Sigmoid colon (tissue), 7 donors: ENCODE results near the gene CFAP61. TPM values are rescaled to one million over a fixed set of nuclear protein-coding genes. Genes with fewer than 3 reads are reported as not detected.

ENCODE experiments used
- DNase-seq: peaks from one replicate; pipeline ENCODE4 v3.0.0-alpha.2; 2019
- H3K27ac ChIP-seq, 4 donors: fragments of 200-600 bp; sonication (generic); one replicate each; pipeline ENCODE4 v1.5.1; 2016 to 2019; ENCODE audit warnings: mild to moderate bottlenecking in 1 of 4
- H3K27me3 ChIP-seq, 3 donors: fragments of 200-600 bp; sonication (generic); one replicate each; pipeline ENCODE4 v1.5.1; 2019; ENCODE audit warnings: mild to moderate bottlenecking in 1 of 3
- H3K36me3 ChIP-seq, 4 donors: fragments of 200-600 bp; sonication (generic); one replicate each; pipeline ENCODE4 v1.5.1; 2016 to 2019
- H3K4me1 ChIP-seq, 4 donors: fragments of 200-600 bp; sonication (generic); one replicate each; pipeline ENCODE4 v1.5.1; 2017 to 2019
- H3K4me3 ChIP-seq, 4 donors: fragments of 200-600 bp; sonication (generic); one replicate each; pipeline ENCODE4 v1.5.1; 2017 to 2019; ENCODE audit warnings: mild to moderate bottlenecking in 2 of 4, moderate library complexity in 1 of 4
- H3K9me3 ChIP-seq, 4 donors: fragments of 200-600 bp in 3 of 4; sonication (generic) in 3 of 4; one replicate each; pipeline versions ENCODE4 v1.5.1 to v1.6.1; 2013 to 2019
- CTCF ChIP-seq, 4 experiments: fragments of 450-650 bp in 3 of 4; fragments of 200-600 bp in 1 of 4; IDR thresholded peaks; one replicate each; pipeline ENCODE4 v1.5.1; 2016 to 2019; ENCODE audit warnings: antibody characterized with exemption in 4 of 4, mild to moderate bottlenecking in 3 of 4, moderate library complexity in 2 of 4
- EP300 ChIP-seq, 4 donors: sonication (generic); formaldehyde crosslinking; IDR thresholded peaks; one replicate each; pipeline ENCODE4 v1.6.1; 2017; ENCODE audit warnings: antibody characterized with exemption in 4 of 4
- POLR2A ChIP-seq, 2 donors: fragments of 450-650 bp; IDR thresholded peaks; one replicate each; pipeline ENCODE4 v1.6.1; 2016; ENCODE audit warnings: antibody characterized with exemption in 2 of 2, mild to moderate bottlenecking in 2 of 2, moderate library complexity in 2 of 2
- POLR2AphosphoS5 ChIP-seq, 4 donors: sonication (generic); formaldehyde crosslinking; IDR thresholded peaks; one replicate each; pipeline ENCODE4 v1.6.1; 2017; ENCODE audit warnings: antibody characterized with exemption in 4 of 4
- WGBS, 2 donors: extraction: QIAGEN DNeasy Blood & Tissue Kit; methylation state at CpG; one replicate each; pipeline ENCODE4 v1.1.7; 2013; 5-methylcytosine and 5-hydroxymethylcytosine counted together
- intact Hi-C: fragments of 100-400 bp; cut with DNase I; formaldehyde crosslinking; loops from one replicate; pipeline ENCODE4 v1.15.1; 2023
- polyA plus RNA-seq, 3 donors: library from polyadenylated mRNA; stranded (reverse); fragments of 200-250 nt; gene quantifications; one replicate each; pipeline ENCODE4 v1.2.3, GENCODE V29; 2013
- total RNA-seq, 4 donors: library from RNA; depleted of rRNA; stranded (reverse); fragments of >200 nt; gene quantifications; one replicate each; pipeline ENCODE4 v1.1.0, GENCODE V29; 2016
- donor health status: healthy with polysubstance abuse.
- donor health status: Bipolar disorder and iron deficiency.
- donor health status: healthy.

The CFAP61 gene
- total and polyA plus RNA-seq, 7 donors, result 0.15 to 2.0 (median 0.44) TPM; not detected in 3

GRCh38 chr20:20303320-20303719 is 251.0 kb downstream of the CFAP61 start:
- intact Hi-C loops, result no loop called here
- H3K9me3 ChIP-seq, result no peaks in the 10 kb centered on the region
- H3K4me3 ChIP-seq, result no peak overlapping the region
- no peak for DNase-seq
- WGBS, 2 donors, result 91 to 92% methylated on average over 12 of the region's 12 CpGs
- no peak overlapping the region for H3K27ac ChIP-seq
- no peaks in the 10 kb centered on the region for H3K4me1 ChIP-seq
- no peak for TF ChIP-seq POLR2AphosphoS5 (IDR thresholded peaks at IDR 0.05)
- no peak for TF ChIP-seq EP300 (IDR thresholded peaks at IDR 0.05)
- no peak for TF ChIP-seq POLR2A (IDR thresholded peaks at IDR 0.05)
- TF ChIP-seq CTCF (IDR thresholded peaks at IDR 0.05), result no peak
- no peaks in the 10 kb centered on the region for H3K36me3 ChIP-seq
- no peaks in the 10 kb centered on the region for H3K27me3 ChIP-seq

DNA sequence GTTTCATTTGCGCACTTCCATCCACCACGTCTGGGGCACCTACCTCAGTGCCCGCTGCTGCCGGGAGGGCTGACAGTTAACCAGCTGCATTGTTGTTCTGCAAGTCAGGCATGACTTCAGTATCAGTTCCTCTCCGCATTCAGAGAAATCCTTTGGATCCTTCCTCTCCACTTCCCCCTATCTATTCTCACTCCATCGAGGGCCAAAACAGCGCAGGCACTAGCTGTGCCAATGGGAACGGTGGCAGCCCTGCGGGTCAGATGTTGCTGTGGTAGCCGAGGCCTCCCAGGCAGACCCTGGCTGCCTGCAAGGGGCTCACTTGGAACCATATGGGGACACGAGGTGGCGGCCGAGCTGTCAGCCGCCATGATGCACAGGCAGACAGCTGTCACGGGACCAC is 251.4 kb downstream of the CFAP61 start:
- Histone ChIP-seq H3K4me3 (no peak overlapping the region), H3K27me3 (no peaks in the 10 kb centered on the region), H3K9me3 (no peaks in the 10 kb centered on the region), H3K4me1 (no peaks in the 10 kb centered on the region), H3K27ac (no peak overlapping the region), H3K36me3 (no peaks in the 10 kb centered on the region)
- intact Hi-C loops, result no loop called here
- TF ChIP-seq EP300 (IDR thresholded peaks at IDR 0.05), result no peak
- no peak for TF ChIP-seq POLR2A (IDR thresholded peaks at IDR 0.05)
- no peak for TF ChIP-seq POLR2AphosphoS5 (IDR thresholded peaks at IDR 0.05)
- TF ChIP-seq CTCF (IDR thresholded peaks at IDR 0.05), result no peak
- no peak for DNase-seq
- WGBS, 2 donors, result 84 to 92% methylated on average over 15 of the region's 15 CpGs

DNA sequence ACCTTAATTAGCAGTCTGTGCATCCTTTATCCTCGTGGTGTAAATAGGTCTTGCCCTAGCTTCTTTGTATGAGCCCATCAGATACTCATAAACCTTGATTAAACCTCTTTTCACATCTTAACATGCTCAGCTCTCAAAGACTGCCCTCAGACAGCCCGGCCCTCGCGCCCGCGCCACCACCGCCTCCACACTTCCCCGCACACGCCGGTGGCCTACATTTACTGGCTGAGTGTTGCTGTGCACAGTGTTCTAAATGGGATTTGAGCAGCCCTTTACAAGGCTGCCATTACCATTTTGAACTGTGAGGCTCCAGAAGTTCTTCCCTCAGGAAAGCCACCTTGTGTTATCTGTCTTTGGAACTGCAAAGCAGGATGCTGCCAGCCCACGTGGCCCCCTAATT is 252.6 kb downstream of the CFAP61 start:
- intact Hi-C loops, result no loop called here
- 87 to 91% methylated on average over 11 of the region's 11 CpGs for WGBS, 2 donors
- TF ChIP-seq EP300 (IDR thresholded peaks at IDR 0.05), result no peak
- no peak for TF ChIP-seq POLR2AphosphoS5 (IDR thresholded peaks at IDR 0.05)
- no peak for TF ChIP-seq POLR2A (IDR thresholded peaks at IDR 0.05)
- no peaks in the 10 kb centered on the region for H3K9me3 ChIP-seq
- H3K4me1 ChIP-seq, result no peaks in the 10 kb centered on the region
- H3K36me3 ChIP-seq, result no peaks in the 10 kb centered on the region
- no peak for DNase-seq
- no peak overlapping the region for H3K27ac ChIP-seq
- no peaks in the 10 kb centered on the region for H3K27me3 ChIP-seq
- no peak overlapping the region for H3K4me3 ChIP-seq

- H3K36me3 ChIP-seq, result no peaks in the 10 kb centered on the region
- no peak overlapping the region for H3K4me3 ChIP-seq
- intact Hi-C loops, result no loop called here
- no peaks in the 10 kb centered on the region for H3K27me3 ChIP-seq
- TF ChIP-seq EP300 (IDR thresholded peaks at IDR 0.05), result no peak
- TF ChIP-seq POLR2AphosphoS5 (IDR thresholded peaks at IDR 0.05), result no peak
- TF ChIP-seq POLR2A (IDR thresholded peaks at IDR 0.05), result no peak
- TF ChIP-seq CTCF (IDR thresholded peaks at IDR 0.05), result no peak
- no peak overlapping the region for H3K27ac ChIP-seq
- no peaks in the 10 kb centered on the region for H3K4me1 ChIP-seq
- H3K9me3 ChIP-seq, result no peaks in the 10 kb centered on the region
- no peak for DNase-seq
- WGBS, 2 donors, result 84 to 90% methylated on average over 3 of the region's 3 CpGs
These were observed 260.2 kb downstream of the CFAP61 start for GRCh38 chr20:20312562-20312961.

DNA sequence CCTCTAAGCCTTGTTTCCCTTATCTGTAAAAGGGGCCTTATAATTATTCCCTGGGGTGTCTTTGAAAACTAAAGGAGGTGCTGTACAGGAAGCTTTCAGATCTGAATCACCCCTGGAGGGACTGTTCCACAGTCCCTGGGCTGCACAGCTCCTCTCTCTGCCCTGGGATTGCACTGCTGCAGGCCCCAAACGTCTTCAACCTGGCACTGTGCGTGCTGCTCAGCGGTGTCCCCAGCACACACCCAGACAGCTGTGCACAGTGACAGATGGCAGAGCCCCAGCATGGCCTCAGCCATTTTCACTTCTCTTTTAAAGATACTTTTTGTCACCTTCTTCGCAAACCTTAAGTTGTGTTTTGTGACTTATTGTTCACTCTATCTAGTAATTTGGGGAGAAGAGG is 264.9 kb downstream of the CFAP61 start:
- intact Hi-C loops, result no loop called here
- no peak overlapping the region for H3K27ac ChIP-seq
- 59 to 66% methylated on average over 4 of the region's 4 CpGs for whole genome bisulfite sequencing, 2 donors
- no peaks in the 10 kb centered on the region for H3K36me3 ChIP-seq
- no peaks in the 10 kb centered on the region for H3K9me3 ChIP-seq
- no peaks in the 10 kb centered on the region for H3K27me3 ChIP-seq
- TF ChIP-seq EP300 (IDR thresholded peaks at IDR 0.05), result no peak
- TF ChIP-seq POLR2AphosphoS5 (IDR thresholded peaks at IDR 0.05), result no peak
- no peak for TF ChIP-seq CTCF (IDR thresholded peaks at IDR 0.05)
- no peak for TF ChIP-seq POLR2A (IDR thresholded peaks at IDR 0.05)
- no peak for DNase-seq
- H3K4me3 ChIP-seq, result no peak overlapping the region
- H3K4me1 ChIP-seq, result no peaks in the 10 kb centered on the region
